ENCODE measurements around the gene DEFB125.

The DEFB125 gene

DNA sequence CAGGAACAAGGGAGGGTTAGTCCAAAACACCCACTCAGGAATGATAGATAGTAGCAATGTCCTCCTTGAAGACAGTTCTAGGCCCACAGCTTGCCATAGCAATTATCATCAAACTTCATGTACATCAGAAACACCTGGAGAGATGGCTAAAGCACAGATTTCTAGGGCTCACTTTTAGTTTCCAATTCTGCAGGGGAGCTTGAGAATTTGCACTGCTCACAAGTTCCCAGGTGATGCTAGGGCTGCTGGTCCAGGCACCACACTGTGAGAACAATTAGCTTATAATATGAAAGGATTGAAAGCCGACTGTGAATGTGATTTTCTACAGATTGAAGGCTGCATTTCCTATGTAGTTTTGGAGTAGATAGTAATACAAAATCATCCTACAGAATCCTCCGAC, 58.4 kb downstream of the DEFB125 start:
- DNase-seq (ENCODE audit: insufficient read length, low spot score) (no peak), FAIRE-seq (no peak)

Data from GM19239 (cell line).